Right lobe of liver (tissue), 4 donors: ENCODE results near the gene ENOX2.

Source experiments
- POLR2A ChIP-seq: fragments of 450-650 bp; IDR thresholded peaks from one replicate; pipeline ENCODE4 v1.6.1; 2017; ENCODE audit warnings: antibody characterized with exemption, mild to moderate bottlenecking
- TF ChIP-seq, protein P1 (sequence below), 4 donors: fragments of 200-600 bp in 3 of 4; fragments of 450-650 bp in 1 of 4; IDR thresholded peaks; one replicate each; pipeline versions ENCODE4 v1.5.1 to v1.8.0; 2016 to 2022; ENCODE audit warnings: antibody characterized with exemption in 4 of 4, mild to moderate bottlenecking in 2 of 4
- donor health status: DM: no; HTN: no; CAD: no.
- donor health status: DM: no; HTN: no; CAD: no.
- donor health status: DM: no; HTN: yes; CAD: no.

DNA sequence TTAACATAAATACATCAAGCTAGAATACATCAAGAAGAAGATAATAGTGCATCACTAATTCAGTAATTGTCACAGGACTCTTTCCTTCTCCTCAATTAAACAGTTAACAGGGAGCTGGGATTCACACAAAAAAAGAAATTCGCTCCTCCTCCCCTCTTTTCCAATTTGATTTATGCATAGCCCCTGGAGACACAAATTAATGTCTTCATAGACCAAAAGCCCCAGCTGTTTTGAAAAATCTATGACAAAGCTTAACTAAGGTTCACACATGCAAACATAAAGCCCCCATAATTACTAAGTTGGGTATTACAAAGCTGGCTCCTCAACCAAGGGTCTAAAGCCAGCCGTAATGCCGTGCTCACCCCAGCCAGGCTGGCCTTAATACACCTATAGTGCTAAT is 61.2 kb downstream of the ENOX2 start:
- TF ChIP-seq, protein P1, sequence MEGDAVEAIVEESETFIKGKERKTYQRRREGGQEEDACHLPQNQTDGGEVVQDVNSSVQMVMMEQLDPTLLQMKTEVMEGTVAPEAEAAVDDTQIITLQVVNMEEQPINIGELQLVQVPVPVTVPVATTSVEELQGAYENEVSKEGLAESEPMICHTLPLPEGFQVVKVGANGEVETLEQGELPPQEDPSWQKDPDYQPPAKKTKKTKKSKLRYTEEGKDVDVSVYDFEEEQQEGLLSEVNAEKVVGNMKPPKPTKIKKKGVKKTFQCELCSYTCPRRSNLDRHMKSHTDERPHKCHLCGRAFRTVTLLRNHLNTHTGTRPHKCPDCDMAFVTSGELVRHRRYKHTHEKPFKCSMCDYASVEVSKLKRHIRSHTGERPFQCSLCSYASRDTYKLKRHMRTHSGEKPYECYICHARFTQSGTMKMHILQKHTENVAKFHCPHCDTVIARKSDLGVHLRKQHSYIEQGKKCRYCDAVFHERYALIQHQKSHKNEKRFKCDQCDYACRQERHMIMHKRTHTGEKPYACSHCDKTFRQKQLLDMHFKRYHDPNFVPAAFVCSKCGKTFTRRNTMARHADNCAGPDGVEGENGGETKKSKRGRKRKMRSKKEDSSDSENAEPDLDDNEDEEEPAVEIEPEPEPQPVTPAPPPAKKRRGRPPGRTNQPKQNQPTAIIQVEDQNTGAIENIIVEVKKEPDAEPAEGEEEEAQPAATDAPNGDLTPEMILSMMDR (IDR thresholded peaks at IDR 0.05), result no peak
- no peak for TF ChIP-seq POLR2A
